GM12878 (cell line): ENCODE measurements around the gene HMGB1. TPM values are rescaled to one million over a fixed set of nuclear protein-coding genes. Genes with fewer than 3 reads are reported as not detected.

Experiments used
- ATAC-seq: fragments of 200-7000 bp; cut with Tn5 transposase; 3 replicates; pipeline ENCODE4 v1.9.1; 2020; ENCODE audit warnings: mild to moderate bottlenecking, moderate library complexity
- BruUV-seq: library from RNA; stranded (reverse); fragments of 400-500 nt; replicated peaks from 2 replicates; lab custom pipeline; 2021; lab: Mats Ljungman, UMichigan
- CTCF ChIA-PET: fragments of 300-600 bp; sonication (Branson Sonifier 250); formaldehyde crosslinking; extraction: SDS; loops from one replicate; lab custom pipeline; 2021; ENCODE audit warnings: inconsistent platforms; lab: Yijun Ruan, JAX
- POLR2A ChIA-PET: fragments of 350-600 bp; formaldehyde crosslinking; extraction: SDS; loops from one replicate; lab custom pipeline; 2021; ENCODE audit warnings: inconsistent platforms; lab: Charles Lee
- RAD21 ChIA-PET: fragments of 300-600 bp; sonication (Branson Sonifier 250); formaldehyde crosslinking; loops from one replicate; lab custom pipeline; 2023; ENCODE audit warnings: antibody characterized with exemption; ENCODE audit not compliant: unreplicated experiment; lab: Charles Lee
- SMC1A ChIA-PET: fragments of 300-600 bp; sonication (Branson Sonifier 250); formaldehyde crosslinking; loops from one replicate; lab custom pipeline; 2023; ENCODE audit not compliant: unreplicated experiment, uncharacterized antibody; lab: Charles Lee
- DNase-seq: peaks from one replicate; pipeline ENCODE4 v3.0.0-alpha.2; 2011; ENCODE audit warnings: low read depth, low spot score
- FAIRE-seq: peaks from 3 replicates; lab custom pipeline; 2011; peaks lifted over from hg19 to GRCh38; lab: Jason Lieb, UNC
- H2AFZ ChIP-seq: 2 replicates; pipeline ENCODE4 v1.6.0; 2011; ENCODE audit warnings: low read depth, low read length, control low read depth; ENCODE audit not compliant: control insufficient read depth
- H3K27ac ChIP-seq: 2 replicates; pipeline ENCODE4 v1.5.1; 2011; ENCODE audit warnings: control low read depth; ENCODE audit not compliant: control insufficient read depth, insufficient read depth
- H3K27me3 ChIP-seq, 2 experiments: replicated peaks in 1 of 2; 2 replicates each; pipeline versions ENCODE4 v1.6.0 to v1.6.1; 2011; ENCODE audit warnings: low read length in 1 of 2; ENCODE audit not compliant: control insufficient read depth in 2 of 2, insufficient read depth in 2 of 2
- H3K36me3 ChIP-seq, 2 experiments: 2 replicates each; pipeline ENCODE4 v1.5.1; 2011; ENCODE audit warnings: low read length in 1 of 2; ENCODE audit not compliant: control insufficient read depth in 2 of 2, insufficient read depth in 2 of 2
- H3K4me1 ChIP-seq: 2 replicates; pipeline ENCODE4 v1.6.1; 2011; ENCODE audit warnings: mild to moderate bottlenecking, low read length, moderate library complexity, mixed read lengths; ENCODE audit not compliant: control insufficient read depth, insufficient read depth
- H3K4me2 ChIP-seq: 2 replicates; pipeline ENCODE4 v1.6.0; 2011; ENCODE audit warnings: control low read depth; ENCODE audit not compliant: control insufficient read depth, insufficient read depth
- H3K4me3 ChIP-seq: fragments of 200-600 bp; sonication (generic); 2 replicates; pipeline ENCODE4 v1.5.1; 2016
- H3K79me2 ChIP-seq: 2 replicates; pipeline ENCODE4 v1.6.0; 2011; ENCODE audit warnings: low read length; ENCODE audit not compliant: control insufficient read depth, insufficient read depth
- H3K9ac ChIP-seq: 2 replicates; pipeline ENCODE4 v1.8.0; 2011; ENCODE audit warnings: low read length, control low read depth, mixed read lengths; ENCODE audit not compliant: control insufficient read depth, insufficient read depth
- H3K9me3 ChIP-seq: replicated peaks from 3 replicates; pipeline ENCODE4 v1.5.1; 2011; ENCODE audit warnings: mild to moderate bottlenecking, low read length; ENCODE audit not compliant: control insufficient read depth, insufficient read depth
- H4K20me1 ChIP-seq: 2 replicates; pipeline ENCODE4 v1.6.0; 2011; ENCODE audit not compliant: control insufficient read depth, insufficient read depth
- ETV6 ChIP-seq, 2 experiments: fragments of 450-650 bp in 1 of 2; IDR thresholded peaks in 1 of 2; conservative IDR thresholded peaks in 1 of 2; 2 replicates each; pipeline ENCODE4 v1.6.1; 2014; ENCODE audit warnings: antibody characterized with exemption in 1 of 2, borderline replicate concordance in 1 of 2, low read depth in 1 of 2, mild to moderate bottlenecking in 1 of 2, moderate library complexity in 1 of 2
- TCF3 ChIP-seq: IDR thresholded peaks from 2 replicates; pipeline ENCODE4 v1.6.1; 2012; ENCODE audit warnings: low read depth, mild to moderate bottlenecking, low read length, borderline replicate concordance; ENCODE audit not compliant: insufficient read depth
- WGBS: methylation state at CpG from one replicate; pipeline ENCODE4 v1.1.6; 2016; ENCODE audit warnings: low lambda C conversion rate; ENCODE audit not compliant: insufficient replicate concordance, insufficient coverage; ENCODE audit errors: missing lambda C conversion rate; 5-methylcytosine and 5-hydroxymethylcytosine counted together
- in situ Hi-C: fragments of 300-500 bp; cut with MboI; formaldehyde crosslinking; loops from 9 replicates; pipeline ENCODE4 v1.14.3; 2018; ENCODE audit warnings: mixed read lengths
- intact Hi-C: fragments of 100-400 bp; cut with micrococcal nuclease; formaldehyde crosslinking; loops from one replicate; pipeline ENCODE4 v1.14.2; 2022; ENCODE audit not compliant: unreplicated experiment
- polyA plus RNA-seq, 11 experiments: library from polyadenylated mRNA; depleted of rRNA in 4 of 11; unstranded in 6 of 11; stranded (reverse) in 5 of 11; fragments of >200 nt; fragmentation: Nextera tagmentation in 4 of 11; fragmentation: Illumina TruSeq in 1 of 11; extraction: Ambion mirVana in 4 of 11; extraction: Trizol in 1 of 11; gene quantifications; 1 replicate in 1 of 11; 2 replicates in 10 of 11; pipeline versions ENCODE4 v1.2.1 to v1.2.3, GENCODE V29; 2011 to 2016; ENCODE audit warnings: inconsistent platforms in 2 of 11, missing spikeins in 2 of 11, low read depth in 1 of 11
- total RNA-seq, 4 experiments: library from RNA; depleted of rRNA in 3 of 4; stranded (reverse); fragments of >200 nt in 3 of 4; fragmentation: Illumina TruSeq in 1 of 4; extraction: Trizol in 1 of 4; gene quantifications; 2 replicates each; pipeline versions ENCODE4 v1.2.1 to v1.2.3, GENCODE V29; 2013 to 2021

The HMGB1 gene
- total and polyA plus RNA-seq, 10 of the 15 experiments (the other 5 are each of a cell fraction or from before 2014, with no cell fraction given), result 365 to 2,529 (median 1,396) TPM

DNA sequence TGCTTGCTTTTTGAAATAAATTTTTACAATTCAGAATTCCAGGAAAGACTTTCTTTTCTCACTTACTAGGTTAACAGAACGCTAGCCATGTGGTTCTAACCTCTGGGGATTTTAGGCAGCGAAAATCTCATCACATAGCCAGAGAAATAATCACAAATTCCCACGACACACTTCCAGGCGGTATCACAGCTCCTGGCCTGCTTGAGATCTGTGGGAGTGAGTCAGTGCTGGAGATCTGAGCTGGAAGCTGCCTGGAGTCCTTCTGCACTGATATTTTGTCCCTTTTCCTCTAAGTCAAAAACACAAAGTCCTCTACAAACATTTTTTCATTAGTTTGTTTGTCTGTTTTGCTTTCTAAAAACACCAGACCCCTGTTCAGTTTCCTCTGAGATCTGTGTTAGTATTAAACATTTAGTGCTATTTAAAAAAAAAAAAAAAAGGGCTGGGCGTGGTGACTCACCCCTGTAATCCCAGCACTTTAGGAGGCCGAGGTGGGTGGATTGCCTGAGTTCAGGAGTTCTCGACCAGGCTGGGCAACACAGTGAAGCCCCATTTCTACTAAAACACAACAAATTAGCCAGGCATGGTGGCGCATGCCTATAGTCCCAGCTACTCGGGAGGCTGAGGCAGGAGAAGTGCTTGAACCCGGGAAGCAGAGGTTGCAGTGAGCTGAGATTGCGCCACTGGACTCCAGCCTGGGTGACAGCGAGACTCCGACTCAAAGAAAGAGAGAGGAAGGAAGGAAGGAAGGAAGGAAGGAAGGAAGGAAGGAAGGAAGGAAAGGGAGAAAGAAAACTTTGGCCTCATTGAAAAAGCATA, 55.6 kb downstream of the HMGB1 start:
- intact Hi-C loops, result loop anchor here (2.0 to 5.0 kb wide), 3 partner anchors 37 to 162 kb away; partner anchors contain the start of gene HMGB1
- Histone ChIP-seq H3K9me3 (peaks cover 2% of the 10 kb centered on the region; the same call in 1 of the 3 replicates), H3K27ac (no peak overlapping the region), H3K4me3 (no peak overlapping the region), H3K4me2 (no peak overlapping the region), H3K36me3 (no peaks in the 10 kb centered on the region), H3K79me2 (no peaks in the 10 kb centered on the region), H4K20me1 (no peaks in the 10 kb centered on the region), H3K4me1 (peaks cover 8% of the 10 kb centered on the region), H3K9ac (no peak overlapping the region), H3K27me3 (no peaks in the 10 kb centered on the region), H2AFZ (no peak overlapping the region)
- ChIA-PET CTCF (interaction anchor here (0.9 to 2.2 kb wide), 4 partner anchors 10 to 52 kb away, joined by 3 to 7 read pairs (median 3); no protein-coding TSS in a partner anchor), SMC1A (interaction anchor here (0.6 to 1.2 kb wide), 5 partner anchors 11 to 112 kb away, joined by 3 to 4 read pairs (median 4); no protein-coding TSS in a partner anchor), POLR2A (interaction anchor here (0.6 to 0.8 kb wide), 2 partner anchors 12 to 45 kb away, joined by 3 read pairs; partner anchors contain the start of gene UBE2L5), RAD21 (interaction anchor here (0.6 to 1.7 kb wide), 7 partner anchors 33 to 52 kb away, joined by 3 to 5 read pairs (median 4); no protein-coding TSS in a partner anchor)
- in situ Hi-C loops, result no loop called here
- no peak for ATAC-seq
- no peak for FAIRE-seq
- no peak for TF ChIP-seq TCF3
- peak in 1 of 2 experiments; percentile 89; a peak in 2 of 4 replicates for TF ChIP-seq ETV6 (conservative IDR thresholded peaks at IDR 0.05 in 1 of 2, IDR thresholded peaks at IDR 0.05 in 1 of 2; ENCODE audit: borderline replicate concordance in 1 of 2, low read depth in 1 of 2)
- WGBS, result 93% methylated on average over 10 of the region's 13 CpGs
- no TSS peak for BruUV-seq
- DNase-seq, result no peak
